WTC11 (cell line): ENCODE results near the gene RCN2.

Experiments used
- ATF3 ChIP-seq: sonication (generic); formaldehyde crosslinking; conservative IDR thresholded peaks from 2 replicates; pipeline ENCODE4 v1.8.1; 2022; ENCODE audit warnings: mild to moderate bottlenecking, missing genetic modification reagents
- CTCF ChIP-seq: fragments of 200-600 bp; IDR thresholded peaks from 2 replicates; pipeline ENCODE4 v1.8.0; 2022; ENCODE audit warnings: antibody characterized with exemption
- NR3C1 ChIP-seq: sonication (generic); formaldehyde crosslinking; conservative IDR thresholded peaks from 2 replicates; pipeline ENCODE4 v1.8.1; 2023; ENCODE audit warnings: low read depth, mild to moderate bottlenecking, missing genetic modification reagents
- RELA ChIP-seq: sonication (generic); formaldehyde crosslinking; IDR thresholded peaks from 2 replicates; pipeline ENCODE4 v1.8.1; 2022; ENCODE audit warnings: missing genetic modification reagents, mild to moderate bottlenecking, borderline replicate concordance
- SOX15 ChIP-seq: fragments of 250-450 bp; sonication (Bioruptor Pico); IDR thresholded peaks from 2 replicates; pipeline ENCODE4 v1.9.0; 2021; ENCODE audit warnings: mild to moderate bottlenecking
- TF ChIP-seq, protein P1 (sequence below): sonication (generic); formaldehyde crosslinking; IDR thresholded peaks from 2 replicates; pipeline ENCODE4 v1.8.1; 2023; ENCODE audit warnings: mild to moderate bottlenecking, missing genetic modification reagents, borderline replicate concordance

DNA sequence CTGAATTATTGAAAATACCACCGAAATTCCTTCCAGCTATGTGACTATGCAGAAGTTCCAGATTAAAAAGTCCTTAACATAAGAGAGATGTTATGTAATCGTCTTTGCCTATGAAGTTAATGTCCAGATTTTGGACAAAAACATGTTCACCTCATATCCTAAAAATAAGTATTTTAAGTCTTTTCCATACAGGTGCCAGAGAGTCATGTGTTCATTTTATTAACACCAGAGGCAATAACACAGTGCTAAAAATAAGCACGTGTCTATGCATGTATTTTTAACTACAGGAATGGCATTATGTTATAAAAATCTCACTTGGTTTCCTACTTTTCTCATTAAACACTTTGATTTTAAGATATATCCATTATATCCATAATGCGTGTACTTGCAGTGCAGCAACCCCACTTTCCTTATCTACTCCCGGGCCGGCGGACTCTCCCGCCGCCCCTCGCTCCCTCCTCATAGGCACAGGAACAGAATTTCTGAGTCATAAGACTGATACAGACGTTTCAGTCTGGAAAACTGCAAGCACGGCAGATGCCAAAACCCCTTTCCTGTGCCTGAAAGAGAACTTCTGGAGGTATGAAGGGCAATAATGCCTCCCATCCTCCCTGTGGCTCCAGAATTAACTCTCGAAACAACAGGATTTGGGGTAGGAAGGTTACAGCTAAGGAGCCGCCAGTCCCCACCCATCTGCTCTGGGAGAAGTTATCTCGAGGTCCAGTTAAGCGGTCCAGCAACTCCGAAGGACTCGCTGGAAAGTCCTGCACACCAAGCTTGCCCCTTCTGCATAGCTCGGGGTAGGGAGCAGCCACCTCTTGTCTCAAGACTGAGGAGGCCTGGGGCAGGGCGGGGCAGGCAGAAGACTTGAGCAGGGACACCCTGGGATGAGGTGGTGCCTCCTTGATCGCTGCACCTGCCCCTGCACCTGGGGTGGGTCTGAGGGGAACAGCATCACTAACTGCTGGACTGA is 41.1 kb downstream of the RCN2 start:
- TF ChIP-seq RELA (no peak), CTCF (no peak), SOX15 (CRISPR knock-in tag) (no peak), NR3C1 (CRISPR knock-in tag) (no peak), ATF3 (no peak)
- TF ChIP-seq, protein P1, sequence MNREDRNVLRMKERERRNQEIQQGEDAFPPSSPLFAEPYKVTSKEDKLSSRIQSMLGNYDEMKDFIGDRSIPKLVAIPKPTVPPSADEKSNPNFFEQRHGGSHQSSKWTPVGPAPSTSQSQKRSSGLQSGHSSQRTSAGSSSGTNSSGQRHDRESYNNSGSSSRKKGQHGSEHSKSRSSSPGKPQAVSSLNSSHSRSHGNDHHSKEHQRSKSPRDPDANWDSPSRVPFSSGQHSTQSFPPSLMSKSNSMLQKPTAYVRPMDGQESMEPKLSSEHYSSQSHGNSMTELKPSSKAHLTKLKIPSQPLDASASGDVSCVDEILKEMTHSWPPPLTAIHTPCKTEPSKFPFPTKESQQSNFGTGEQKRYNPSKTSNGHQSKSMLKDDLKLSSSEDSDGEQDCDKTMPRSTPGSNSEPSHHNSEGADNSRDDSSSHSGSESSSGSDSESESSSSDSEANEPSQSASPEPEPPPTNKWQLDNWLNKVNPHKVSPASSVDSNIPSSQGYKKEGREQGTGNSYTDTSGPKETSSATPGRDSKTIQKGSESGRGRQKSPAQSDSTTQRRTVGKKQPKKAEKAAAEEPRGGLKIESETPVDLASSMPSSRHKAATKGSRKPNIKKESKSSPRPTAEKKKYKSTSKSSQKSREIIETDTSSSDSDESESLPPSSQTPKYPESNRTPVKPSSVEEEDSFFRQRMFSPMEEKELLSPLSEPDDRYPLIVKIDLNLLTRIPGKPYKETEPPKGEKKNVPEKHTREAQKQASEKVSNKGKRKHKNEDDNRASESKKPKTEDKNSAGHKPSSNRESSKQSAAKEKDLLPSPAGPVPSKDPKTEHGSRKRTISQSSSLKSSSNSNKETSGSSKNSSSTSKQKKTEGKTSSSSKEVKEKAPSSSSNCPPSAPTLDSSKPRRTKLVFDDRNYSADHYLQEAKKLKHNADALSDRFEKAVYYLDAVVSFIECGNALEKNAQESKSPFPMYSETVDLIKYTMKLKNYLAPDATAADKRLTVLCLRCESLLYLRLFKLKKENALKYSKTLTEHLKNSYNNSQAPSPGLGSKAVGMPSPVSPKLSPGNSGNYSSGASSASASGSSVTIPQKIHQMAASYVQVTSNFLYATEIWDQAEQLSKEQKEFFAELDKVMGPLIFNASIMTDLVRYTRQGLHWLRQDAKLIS = no peak
